GM12872 (cell line): Measurements from ENCODE around the gene SPINK2.

Experiments
- CTCF ChIP-seq: IDR thresholded peaks from 3 replicates; pipeline ENCODE4 v1.5.1; 2011; ENCODE audit warnings: low read depth, mild to moderate bottlenecking, low read length, moderate library complexity; ENCODE audit not compliant: insufficient read depth

SPINK2 gene

DNA sequence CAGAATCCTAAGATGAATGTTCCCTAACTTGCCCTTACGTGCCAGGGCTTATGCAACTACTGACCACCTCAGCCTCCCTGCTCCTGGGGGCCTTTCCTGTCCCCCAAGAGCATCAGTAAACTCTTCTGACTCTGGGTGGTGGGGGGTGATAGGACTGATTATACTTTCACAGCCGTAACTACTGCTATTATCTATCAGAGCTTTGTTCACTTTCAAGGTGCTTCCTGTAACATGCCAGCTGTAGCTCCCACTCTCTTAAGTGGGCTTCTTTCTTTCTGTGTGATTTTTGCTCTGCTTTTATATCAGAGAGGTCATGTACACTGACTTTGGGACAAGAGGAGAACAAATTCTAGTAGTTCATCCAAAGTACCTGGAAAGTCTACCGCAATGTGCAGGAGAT is 25.3 kb downstream of the SPINK2 start:
- TF ChIP-seq CTCF = no peak

DNA sequence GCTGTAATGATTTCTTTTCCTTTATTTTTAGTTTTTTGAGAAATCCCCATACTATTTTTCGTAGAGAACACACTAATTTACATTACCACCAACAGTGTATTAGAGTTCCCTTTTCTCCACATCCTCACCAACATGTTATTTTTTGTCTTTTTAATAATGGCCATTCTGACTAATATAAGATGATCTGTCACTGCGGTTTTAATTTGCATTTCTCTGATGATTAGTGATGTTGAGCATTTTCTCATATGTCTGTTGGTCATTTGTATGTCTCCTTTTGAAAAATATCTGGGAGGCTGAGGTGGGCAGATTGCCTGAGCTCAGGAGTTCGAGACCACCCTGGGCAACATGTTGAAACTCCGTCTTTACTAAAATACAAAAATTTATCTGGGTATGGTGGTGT is 30.2 kb downstream of the SPINK2 start:
- TF ChIP-seq CTCF = no peak

- no peak for TF ChIP-seq CTCF
These were observed 30.8 kb downstream of the SPINK2 start for GRCh38 chr4:56790691-56791091.

- no peak for TF ChIP-seq CTCF
These were observed 33.4 kb downstream of the SPINK2 start for GRCh38 chr4:56788081-56788480.

DNA sequence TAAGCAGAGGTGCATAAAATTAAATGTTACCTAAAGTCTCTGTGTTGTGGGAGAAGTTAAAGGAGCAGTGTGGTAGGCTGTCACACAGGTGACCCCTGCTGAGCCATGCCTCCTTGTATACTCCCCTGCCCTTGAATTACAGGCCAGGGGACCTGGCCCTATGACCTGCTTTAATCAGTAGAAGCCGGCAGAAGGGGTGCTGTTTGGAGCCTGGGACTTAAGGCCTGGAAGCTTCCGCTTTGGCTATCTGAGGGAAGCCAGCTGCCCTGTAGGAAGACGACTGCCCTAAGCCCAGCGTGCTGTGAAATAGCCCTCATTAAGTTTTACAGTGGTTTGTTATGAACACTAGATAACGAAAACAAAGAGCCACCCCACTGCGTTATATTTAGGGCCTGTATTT is 34.1 kb downstream of the SPINK2 start:
- no peak for TF ChIP-seq CTCF

DNA sequence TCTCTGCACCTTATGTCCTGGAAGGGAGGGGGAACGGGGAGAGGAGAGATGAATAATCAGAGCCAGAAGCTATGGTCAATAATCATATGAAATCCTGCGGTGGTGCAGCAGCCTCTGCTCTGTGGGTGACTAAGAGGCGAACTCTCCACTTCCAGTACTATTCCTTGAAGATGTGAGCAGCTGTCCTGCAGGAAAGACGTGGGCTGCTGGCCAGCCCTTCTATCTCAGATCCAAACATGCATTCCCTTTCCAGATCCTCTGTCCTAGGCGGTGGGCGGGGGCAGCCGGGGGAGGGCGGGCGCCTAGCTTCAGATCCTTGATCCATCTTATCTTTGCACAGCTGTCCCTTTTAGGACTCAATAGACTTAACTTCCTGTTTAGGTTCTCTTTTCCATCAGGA is 34.5 kb downstream of the SPINK2 start:
- TF ChIP-seq CTCF = no peak

GRCh38 chr4:56783986-56784385 is 37.5 kb downstream of the SPINK2 start:
- TF ChIP-seq CTCF = no peak

GRCh38 chr4:56782019-56782418 is 39.5 kb downstream of the SPINK2 start:
- no peak for TF ChIP-seq CTCF
